Neural progenitor cell (in vitro differentiated cells): ENCODE results near the gene PEX3. TPM values are rescaled to one million over a fixed set of nuclear protein-coding genes. Genes with fewer than 3 reads are reported as not detected.
A peak's percentile ranks its signal among the peaks of the same experiment; 100 is the strongest.

ENCODE experiments used
- DNase-seq: peaks from one replicate; pipeline ENCODE4 v3.0.0-alpha.2; 2016; ENCODE audit warnings: low spot score
- H2AFZ ChIP-seq: fragments of 200-600 bp; sonication (generic); replicated peaks from 2 replicates; pipeline ENCODE4 v1.6.1; 2016; ENCODE audit warnings: antibody characterized with exemption
- H3F3A ChIP-seq: fragments of 200-600 bp; sonication (generic); 2 replicates; pipeline ENCODE4 v1.6.1; 2016; ENCODE audit warnings: antibody characterized with exemption, low read depth
- H3K27ac ChIP-seq: fragments of 200-600 bp; sonication (generic); 2 replicates; pipeline ENCODE4 v1.5.1; 2016; ENCODE audit warnings: mild to moderate bottlenecking
- H3K27me3 ChIP-seq: fragments of 200-600 bp; sonication (generic); 2 replicates; pipeline ENCODE4 v1.6.1; 2016; ENCODE audit warnings: mild to moderate bottlenecking, moderate library complexity
- H3K36me3 ChIP-seq: fragments of 200-600 bp; sonication (generic); 2 replicates; pipeline ENCODE4 v1.5.1; 2016
- H3K4me1 ChIP-seq: fragments of 200-600 bp; sonication (generic); 2 replicates; pipeline ENCODE4 v1.6.1; 2016; ENCODE audit warnings: mixed run types
- H3K4me2 ChIP-seq: fragments of 200-600 bp; sonication (generic); 2 replicates; pipeline ENCODE4 v1.6.1; 2016
- H3K4me3 ChIP-seq: fragments of 200-600 bp; sonication (generic); 2 replicates; pipeline ENCODE4 v1.5.1; 2016
- H3K79me2 ChIP-seq: fragments of 200-600 bp; sonication (generic); 2 replicates; pipeline ENCODE4 v1.6.1; 2016; ENCODE audit warnings: low read depth
- H3K9ac ChIP-seq: fragments of 200-600 bp; sonication (generic); 2 replicates; pipeline ENCODE4 v1.6.1; 2016
- H3K9me3 ChIP-seq: fragments of 200-600 bp; sonication (generic); 2 replicates; pipeline ENCODE4 v1.5.1; 2016; ENCODE audit warnings: low read depth
- H4K20me1 ChIP-seq: fragments of 200-600 bp; sonication (generic); 2 replicates; pipeline ENCODE4 v1.6.1; 2016; ENCODE audit warnings: low read depth
- H3K27ac Mint-ChIP-seq: 3 replicates; pipeline ENCODE4 v1.8.0; 2021; ENCODE audit warnings: mixed read lengths
- H3K27me3 Mint-ChIP-seq: 2 replicates; pipeline ENCODE4 v1.8.0; 2022; ENCODE audit warnings: low read depth, mild to moderate bottlenecking, inconsistent platforms, moderate library complexity, mixed read lengths; ENCODE audit not compliant: insufficient read depth
- H3K36me3 Mint-ChIP-seq: 3 replicates; pipeline ENCODE4 v1.8.0; 2021; ENCODE audit warnings: mixed read lengths
- H3K4me1 Mint-ChIP-seq: 3 replicates; pipeline ENCODE4 v1.8.0; 2021; ENCODE audit warnings: mixed read lengths
- H3K4me3 Mint-ChIP-seq: 3 replicates; pipeline ENCODE4 v1.8.0; 2021; ENCODE audit warnings: mild to moderate bottlenecking, moderate library complexity, mixed read lengths
- H3K9me3 Mint-ChIP-seq: 3 replicates; pipeline ENCODE4 v1.8.0; 2020; ENCODE audit warnings: mixed read lengths
- EZH2 ChIP-seq: fragments of 200-600 bp; sonication (generic); IDR thresholded peaks from 2 replicates; pipeline ENCODE4 v1.6.1; 2017; ENCODE audit warnings: antibody characterized with exemption, mild to moderate bottlenecking, moderate library complexity
- EZH2phosphoT487 ChIP-seq: fragments of 200-600 bp; sonication (generic); IDR thresholded peaks from 2 replicates; pipeline ENCODE4 v1.6.1; 2017; ENCODE audit warnings: antibody characterized with exemption
- total RNA-seq: library from RNA; depleted of rRNA; stranded (reverse); fragments of >200 nt; gene quantifications from 2 replicates; pipeline ENCODE4 v1.2.3, GENCODE V29; 2015; ENCODE audit warnings: low replicate concordance
- TF ChIP-seq, protein P1 (sequence below): fragments of 200-600 bp; sonication (generic); IDR thresholded peaks from 2 replicates; pipeline ENCODE4 v1.5.1; 2017; ENCODE audit warnings: antibody characterized with exemption, mild to moderate bottlenecking

Gene PEX3
- total RNA-seq, 1 donor from 2014 or later = 25.5 TPM

DNA sequence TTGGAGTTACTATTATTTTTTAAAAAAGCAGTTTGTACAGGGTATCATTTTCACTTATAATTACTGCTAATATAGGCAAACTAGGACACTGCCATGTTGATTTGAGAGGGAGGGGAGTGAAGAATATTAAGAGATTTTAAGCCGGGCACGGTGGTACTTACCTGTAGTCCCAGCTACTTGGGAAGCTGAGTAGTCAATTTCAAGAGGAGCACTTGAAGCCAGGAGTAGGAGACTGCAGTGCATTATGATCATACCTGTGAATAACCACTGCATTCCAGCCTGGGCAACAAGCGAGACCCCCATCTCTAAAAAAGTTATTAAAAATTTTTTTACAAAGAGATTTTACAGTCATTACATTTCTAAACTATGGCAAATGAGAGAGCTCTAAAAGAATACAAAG lies 35.8 kb upstream of the PEX3 start:
- Histone ChIP-seq H3K27ac (no peak overlapping the region), H3F3A (no peaks in the 10 kb centered on the region), H3K9me3 (no peaks in the 10 kb centered on the region), H3K9ac (no peak overlapping the region), H3K27me3 (no peaks in the 10 kb centered on the region), H3K79me2 (no peaks in the 10 kb centered on the region), H3K36me3 (no peaks in the 10 kb centered on the region), H3K4me3 (no peak overlapping the region), H4K20me1 (no peaks in the 10 kb centered on the region), H2AFZ (no peak overlapping the region), H3K4me2 (no peak overlapping the region), H3K4me1 (no peaks in the 10 kb centered on the region)
- peaks cover 15% of the 10 kb centered on the region for H3K4me1 Mint-ChIP-seq
- TF ChIP-seq EZH2phosphoT487 = no peak
- TF ChIP-seq EZH2 = no peak
- no peak for DNase-seq
- H3K9me3 Mint-ChIP-seq = no peaks in the 10 kb centered on the region
- no peak overlapping the region for H3K4me3 Mint-ChIP-seq
- H3K36me3 Mint-ChIP-seq = no peaks in the 10 kb centered on the region
- H3K27me3 Mint-ChIP-seq = peaks cover 2% of the 10 kb centered on the region
- no peak overlapping the region for H3K27ac Mint-ChIP-seq

DNA sequence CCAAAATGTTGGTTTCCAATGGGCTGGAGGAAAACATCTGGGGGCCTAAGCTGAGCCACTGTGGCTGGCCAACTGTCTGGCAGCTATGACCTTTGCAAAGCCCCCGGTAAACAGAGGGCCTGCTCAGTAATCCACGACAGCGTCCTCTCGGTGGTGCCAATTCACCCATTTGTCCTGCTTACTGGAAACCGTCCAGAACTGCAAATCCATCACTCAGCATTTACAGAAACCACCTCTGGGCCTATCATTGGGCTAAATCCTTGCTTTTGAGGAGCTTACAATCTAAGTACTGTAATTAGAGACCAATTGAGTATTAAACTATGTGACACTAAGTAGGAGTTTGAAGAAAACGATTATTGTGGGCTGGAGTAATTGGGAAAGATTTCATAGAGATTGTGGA lies 31.1 kb upstream of the PEX3 start:
- peaks cover 5% of the 10 kb centered on the region for H3K4me1 Mint-ChIP-seq
- H3K27ac ChIP-seq = no peak overlapping the region
- H3K9me3 Mint-ChIP-seq = no peaks in the 10 kb centered on the region
- H3K27me3 Mint-ChIP-seq = no peaks in the 10 kb centered on the region
- no peak overlapping the region for H2AFZ ChIP-seq
- H3K4me1 ChIP-seq = no peaks in the 10 kb centered on the region
- H3K4me2 ChIP-seq = no peak overlapping the region
- H3K27me3 ChIP-seq = no peaks in the 10 kb centered on the region
- H3K9ac ChIP-seq = no peak overlapping the region
- no peak for DNase-seq
- peaks cover 2% of the 10 kb centered on the region for H3K36me3 Mint-ChIP-seq
- no peak overlapping the region for H3K4me3 Mint-ChIP-seq
- no peaks in the 10 kb centered on the region for H3K36me3 ChIP-seq
- no peak overlapping the region for H3K27ac Mint-ChIP-seq
- H4K20me1 ChIP-seq = no peaks in the 10 kb centered on the region
- H3K79me2 ChIP-seq = no peaks in the 10 kb centered on the region
- H3K4me3 ChIP-seq = no peak overlapping the region
- no peaks in the 10 kb centered on the region for H3K9me3 ChIP-seq
- no peaks in the 10 kb centered on the region for H3F3A ChIP-seq
- TF ChIP-seq EZH2 (no peak), EZH2phosphoT487 (no peak)
- TF ChIP-seq, protein P1, sequence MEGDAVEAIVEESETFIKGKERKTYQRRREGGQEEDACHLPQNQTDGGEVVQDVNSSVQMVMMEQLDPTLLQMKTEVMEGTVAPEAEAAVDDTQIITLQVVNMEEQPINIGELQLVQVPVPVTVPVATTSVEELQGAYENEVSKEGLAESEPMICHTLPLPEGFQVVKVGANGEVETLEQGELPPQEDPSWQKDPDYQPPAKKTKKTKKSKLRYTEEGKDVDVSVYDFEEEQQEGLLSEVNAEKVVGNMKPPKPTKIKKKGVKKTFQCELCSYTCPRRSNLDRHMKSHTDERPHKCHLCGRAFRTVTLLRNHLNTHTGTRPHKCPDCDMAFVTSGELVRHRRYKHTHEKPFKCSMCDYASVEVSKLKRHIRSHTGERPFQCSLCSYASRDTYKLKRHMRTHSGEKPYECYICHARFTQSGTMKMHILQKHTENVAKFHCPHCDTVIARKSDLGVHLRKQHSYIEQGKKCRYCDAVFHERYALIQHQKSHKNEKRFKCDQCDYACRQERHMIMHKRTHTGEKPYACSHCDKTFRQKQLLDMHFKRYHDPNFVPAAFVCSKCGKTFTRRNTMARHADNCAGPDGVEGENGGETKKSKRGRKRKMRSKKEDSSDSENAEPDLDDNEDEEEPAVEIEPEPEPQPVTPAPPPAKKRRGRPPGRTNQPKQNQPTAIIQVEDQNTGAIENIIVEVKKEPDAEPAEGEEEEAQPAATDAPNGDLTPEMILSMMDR = no peak

DNA sequence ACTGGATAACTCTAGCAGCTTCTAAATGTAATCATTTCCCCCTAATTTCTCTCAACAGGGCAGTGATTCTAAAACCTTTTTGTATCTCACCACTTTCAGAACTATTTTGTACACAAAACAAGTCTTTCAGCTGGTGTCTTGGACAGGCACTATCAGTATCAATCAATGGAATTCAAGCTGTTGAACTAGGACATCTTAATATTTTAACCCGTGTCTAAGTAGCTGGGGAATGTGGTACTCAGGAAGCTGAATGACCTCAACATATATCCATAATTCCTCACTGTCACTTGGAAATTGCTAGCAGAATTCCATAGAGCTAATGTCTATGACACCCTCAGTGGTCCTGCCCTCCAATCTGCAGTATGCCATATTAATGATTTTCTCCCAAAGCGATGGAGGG lies 24.6 kb upstream of the PEX3 start:
- H3K27me3 Mint-ChIP-seq = no peaks in the 10 kb centered on the region
- Histone ChIP-seq H3K36me3 (no peaks in the 10 kb centered on the region), H3K4me3 (no peak overlapping the region), H3K27ac (no peak overlapping the region), H4K20me1 (no peaks in the 10 kb centered on the region), H3K9me3 (no peaks in the 10 kb centered on the region), H3K27me3 (no peaks in the 10 kb centered on the region), H2AFZ (no peak overlapping the region), H3K9ac (no peak overlapping the region), H3K4me2 (no peak overlapping the region), H3K79me2 (no peaks in the 10 kb centered on the region), H3F3A (no peaks in the 10 kb centered on the region), H3K4me1 (no peaks in the 10 kb centered on the region)
- H3K27ac Mint-ChIP-seq = no peak overlapping the region
- no peak for DNase-seq
- H3K4me1 Mint-ChIP-seq = no peaks in the 10 kb centered on the region
- peaks cover 2% of the 10 kb centered on the region for H3K36me3 Mint-ChIP-seq
- no peak overlapping the region for H3K4me3 Mint-ChIP-seq
- H3K9me3 Mint-ChIP-seq = no peaks in the 10 kb centered on the region
- TF ChIP-seq, protein P1 = no peak
- TF ChIP-seq EZH2 (no peak), EZH2phosphoT487 (no peak)

DNA sequence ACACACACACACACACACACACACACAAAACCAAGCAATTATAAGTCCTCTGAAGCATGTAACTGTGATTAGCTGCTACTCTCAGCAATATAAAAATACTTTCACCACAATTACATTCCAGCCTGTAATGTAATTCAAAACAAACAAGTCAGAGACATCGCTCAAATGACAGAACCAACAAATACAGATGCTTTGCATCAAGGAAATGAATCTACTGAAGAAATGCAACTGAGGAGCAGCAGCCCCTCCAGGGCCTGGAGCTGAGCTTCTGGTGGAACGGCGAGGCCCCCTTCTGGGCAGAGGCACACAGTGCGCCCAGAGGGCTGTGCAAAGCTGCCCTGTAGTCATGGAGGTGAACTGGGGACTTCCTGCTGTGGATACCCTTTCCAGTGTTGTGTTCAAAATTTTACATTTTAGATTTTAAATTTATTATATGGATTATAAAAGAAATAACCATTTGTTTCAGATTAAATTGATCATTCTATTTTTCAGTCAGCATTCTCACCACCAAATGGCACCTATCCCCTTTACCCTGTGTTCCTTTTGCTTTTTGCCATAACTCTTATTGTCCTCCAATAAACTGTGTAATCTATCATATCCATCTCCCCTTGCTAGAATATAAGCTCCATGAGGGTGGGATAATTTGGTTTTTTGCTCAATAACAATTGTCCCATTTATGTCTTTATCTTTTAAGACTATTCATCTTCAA lies 23.3 kb upstream of the PEX3 start:
- no peaks in the 10 kb centered on the region for H3K9me3 Mint-ChIP-seq
- no peak overlapping the region for H2AFZ ChIP-seq
- H3K4me2 ChIP-seq = no peak overlapping the region
- H3K4me1 Mint-ChIP-seq = no peaks in the 10 kb centered on the region
- H3K9ac ChIP-seq = no peak overlapping the region
- H4K20me1 ChIP-seq = no peaks in the 10 kb centered on the region
- H3K27me3 Mint-ChIP-seq = no peaks in the 10 kb centered on the region
- H3K27me3 ChIP-seq = no peaks in the 10 kb centered on the region
- no peaks in the 10 kb centered on the region for H3K4me1 ChIP-seq
- no peaks in the 10 kb centered on the region for H3K36me3 Mint-ChIP-seq
- peak; percentile 88 for DNase-seq
- no peaks in the 10 kb centered on the region for H3F3A ChIP-seq
- TF ChIP-seq, protein P1 = peak; percentile 98
- no peak for TF ChIP-seq EZH2phosphoT487
- H3K27ac ChIP-seq = no peak overlapping the region
- no peaks in the 10 kb centered on the region for H3K9me3 ChIP-seq
- H3K4me3 Mint-ChIP-seq = no peak overlapping the region
- no peak overlapping the region for H3K4me3 ChIP-seq
- no peaks in the 10 kb centered on the region for H3K79me2 ChIP-seq
- no peak overlapping the region for H3K27ac Mint-ChIP-seq
- H3K36me3 ChIP-seq = no peaks in the 10 kb centered on the region
